A673 (cell line): ENCODE measurements around the gene APOBEC3G. TPM values are rescaled to one million over a fixed set of nuclear protein-coding genes. Genes with fewer than 3 reads are reported as not detected.

Source experiments
- BruUV-seq: library from RNA; stranded (reverse); fragments of 400-500 nt; replicated peaks from 2 replicates; lab custom pipeline; 2021; lab: Mats Ljungman, UMichigan
- CTCF ChIA-PET: fragments of 300-600 bp; sonication (Branson Sonifier 250); formaldehyde crosslinking; loops from one replicate; lab custom pipeline; 2022; ENCODE audit warnings: antibody characterized with exemption; lab: Charles Lee
- POLR2A ChIA-PET: fragments of 300-600 bp; sonication (Branson Sonifier 250); formaldehyde crosslinking; loops from one replicate; lab custom pipeline; 2022; ENCODE audit warnings: antibody characterized with exemption; ENCODE audit not compliant: low non-redundant PET; lab: Charles Lee
- DNase-seq: peaks from one replicate; pipeline ENCODE4 v3.0.0-alpha.2; 2015; ENCODE audit warnings: low spot score
- H3K27ac ChIP-seq: fragments of 200-600 bp; sonication (generic); 2 replicates; pipeline ENCODE4 v1.5.1; 2016; ENCODE audit warnings: mixed run types, low read depth, mild to moderate bottlenecking, mixed read lengths, antibody characterized with exemption, low read length; ENCODE audit not compliant: poor library complexity, severe bottlenecking
- H3K27me3 ChIP-seq: fragments of 200-600 bp; sonication (generic); replicated peaks from 2 replicates; pipeline ENCODE4 v1.6.1; 2017; ENCODE audit warnings: mixed run types, low read depth, mild to moderate bottlenecking, mixed read lengths, antibody characterized with exemption, low read length; ENCODE audit not compliant: insufficient read depth, poor library complexity
- H3K36me3 ChIP-seq: fragments of 200-600 bp; sonication (generic); 2 replicates; pipeline ENCODE4 v1.6.1; 2016; ENCODE audit warnings: mixed run types, mild to moderate bottlenecking, mixed read lengths, antibody characterized with exemption, low read length; ENCODE audit not compliant: insufficient read depth, poor library complexity, severe bottlenecking
- H3K4me1 ChIP-seq: fragments of 200-600 bp; sonication (generic); 2 replicates; pipeline ENCODE4 v1.6.1; 2017; ENCODE audit warnings: mixed run types, mild to moderate bottlenecking, mixed read lengths, antibody characterized with exemption, low read length; ENCODE audit not compliant: insufficient read depth, poor library complexity, severe bottlenecking
- H3K4me3 ChIP-seq: fragments of 200-600 bp; sonication (generic); 2 replicates; pipeline ENCODE4 v1.5.1; 2016; ENCODE audit warnings: low read depth, mixed run types, mild to moderate bottlenecking, mixed read lengths, low read length; ENCODE audit not compliant: poor library complexity, severe bottlenecking
- H3K9me3 ChIP-seq: fragments of 200-600 bp; sonication (generic); 2 replicates; pipeline ENCODE4 v1.6.1; 2016; ENCODE audit warnings: mixed run types, low read depth, mild to moderate bottlenecking, mixed read lengths, antibody characterized with exemption, low read length; ENCODE audit not compliant: poor library complexity, severe bottlenecking
- CTCF ChIP-seq: fragments of 300-800, 200-600 bp; sonication (generic); conservative IDR thresholded peaks from 2 replicates; pipeline ENCODE4 v1.5.1; 2017; ENCODE audit warnings: low read depth, mild to moderate bottlenecking, antibody characterized with exemption, low read length, moderate library complexity, mixed read lengths
- EZH2 ChIP-seq: fragments of 200-600 bp; sonication (generic); IDR thresholded peaks from 2 replicates; pipeline ENCODE4 v1.6.1; 2017; ENCODE audit warnings: borderline replicate concordance, low read depth, mild to moderate bottlenecking, mixed read lengths, antibody characterized with exemption, low read length; ENCODE audit not compliant: poor library complexity, severe bottlenecking
- intact Hi-C: fragments of 100-400 bp; cut with micrococcal nuclease; formaldehyde crosslinking; loops from one replicate; pipeline ENCODE4 v1.10.0; 2022; ENCODE audit not compliant: unreplicated experiment
- total RNA-seq: library from RNA; stranded (reverse); gene quantifications from 2 replicates; pipeline ENCODE4 v1.2.3, GENCODE V29; 2021

The APOBEC3G gene
- total RNA-seq, 1 experiment from 2014 or later: 2.5 TPM

- no peaks in the 10 kb centered on the region for H3K36me3 ChIP-seq
- no peak overlapping the region for H3K4me3 ChIP-seq
- no peak for DNase-seq
- no peaks in the 10 kb centered on the region for H3K9me3 ChIP-seq
- intact Hi-C loops: no loop called here
- no peak overlapping the region for H3K27ac ChIP-seq
- BruUV-seq: no TSS peak
- ChIA-PET CTCF (no interaction called here), POLR2A (no interaction called here)
- H3K4me1 ChIP-seq: no peaks in the 10 kb centered on the region
- TF ChIP-seq CTCF (no peak), EZH2 (no peak)
- no peaks in the 10 kb centered on the region for H3K27me3 ChIP-seq
These were observed 17.8 kb downstream of the APOBEC3G start for GRCh38 chr22:39094717-39095389.

GRCh38 chr22:39095971-39096370 lies 18.9 kb downstream of the APOBEC3G start:
- Histone ChIP-seq H3K36me3 (no peaks in the 10 kb centered on the region), H3K4me1 (no peaks in the 10 kb centered on the region), H3K9me3 (no peaks in the 10 kb centered on the region), H3K4me3 (no peak overlapping the region), H3K27ac (no peak overlapping the region), H3K27me3 (no peaks in the 10 kb centered on the region)
- no peak for DNase-seq
- TF ChIP-seq CTCF (no peak), EZH2 (no peak)
- BruUV-seq: no TSS peak
- POLR2A ChIA-PET: no interaction called here
- CTCF ChIA-PET: no interaction called here
- intact Hi-C loops: no loop called here

GRCh38 chr22:39097098-39098020 lies 20.3 kb downstream of the APOBEC3G start, which contains the start of gene APOBEC3H:
APOBEC3H (plus strand) TSS chr22:39097244; CDS start chr22:39100279, 3,035 bp downstream.
- BruUV-seq: no TSS peak
- ChIA-PET CTCF (no interaction called here), POLR2A (no interaction called here)
- Histone ChIP-seq H3K4me1 (no peaks in the 10 kb centered on the region), H3K27ac (no peak within 1 kb of the TSS), H3K9me3 (no peaks in the 10 kb centered on the region), H3K4me3 (no peak within 1 kb of the TSS), H3K36me3 (no peaks in the 10 kb centered on the region), H3K27me3 (no peaks in the 10 kb centered on the region)
- intact Hi-C loops: no loop called here
- TF ChIP-seq EZH2: no peak
- no peak for DNase-seq
